OCI-M1 (cell line): ENCODE data around the gene DOCK10.
A peak's percentile ranks its signal among the peaks of the same experiment; 100 is the strongest.

ENCODE experiments used
- DNase-seq: peaks from one replicate; lab custom pipeline; 2025; lab: John Stamatoyannopoulos, UW

Gene DOCK10

DNA sequence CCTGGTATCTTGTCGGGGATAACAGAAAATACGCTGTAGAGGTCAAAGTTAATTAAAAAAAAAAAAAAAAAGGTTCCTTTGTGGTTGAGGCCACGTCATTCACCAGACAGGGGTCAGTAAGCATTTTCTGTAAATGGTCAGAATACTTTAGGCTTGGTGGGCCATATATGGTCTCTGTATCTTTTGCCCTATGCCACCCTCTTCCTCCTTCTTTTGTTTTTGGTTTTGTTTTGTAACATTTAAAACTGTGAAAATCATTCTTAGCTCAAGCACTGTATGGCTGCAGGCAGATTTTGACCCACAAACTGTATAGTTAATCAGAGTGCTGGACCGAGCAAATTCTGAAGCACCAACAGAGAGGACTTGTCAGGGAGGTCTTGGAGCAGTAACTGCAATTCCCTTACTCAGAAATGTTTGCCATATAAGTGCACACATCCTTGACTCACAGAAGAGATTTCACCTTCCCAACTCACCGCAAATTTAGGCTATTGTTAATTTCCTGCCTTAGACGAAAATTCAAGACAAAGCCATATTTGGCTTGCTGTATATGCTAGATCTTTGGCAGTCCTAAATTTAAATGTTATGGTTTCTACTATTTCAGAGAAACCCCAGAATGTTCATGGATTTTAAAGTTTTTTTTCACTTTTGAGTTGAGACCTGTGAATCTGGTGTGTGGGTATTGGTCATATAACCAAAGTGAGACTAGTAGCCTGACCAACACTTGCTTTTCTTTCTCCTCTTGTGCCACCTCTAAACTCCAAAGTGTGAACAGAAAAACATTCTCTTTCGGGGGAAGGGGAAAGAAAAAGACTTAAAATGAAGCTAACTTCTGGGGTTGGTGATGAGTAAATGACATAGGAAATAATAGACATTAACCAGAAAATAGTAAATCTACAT is 65.4 kb downstream of the DOCK10 start:
- DNase-seq: no peak

DNA sequence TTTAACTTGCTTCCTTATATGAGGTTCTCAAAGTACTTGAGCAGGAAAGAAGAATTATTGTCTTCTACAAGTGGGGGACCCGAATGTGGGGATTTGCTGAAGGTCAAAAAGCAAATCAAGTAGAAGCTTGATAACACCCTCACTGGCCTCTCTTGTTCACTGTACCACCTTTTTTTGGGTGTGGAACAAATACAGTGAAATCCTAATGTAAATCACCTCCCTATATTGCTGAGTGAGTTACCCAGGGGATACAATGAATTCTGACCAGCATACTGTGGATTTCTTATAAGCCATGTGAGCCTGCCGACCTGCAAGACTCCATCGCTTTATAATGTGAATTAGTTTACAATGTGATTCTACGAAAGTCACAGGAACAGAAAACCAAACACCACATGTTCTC is 66.5 kb downstream of the DOCK10 start:
- DNase-seq: no peak

DNA sequence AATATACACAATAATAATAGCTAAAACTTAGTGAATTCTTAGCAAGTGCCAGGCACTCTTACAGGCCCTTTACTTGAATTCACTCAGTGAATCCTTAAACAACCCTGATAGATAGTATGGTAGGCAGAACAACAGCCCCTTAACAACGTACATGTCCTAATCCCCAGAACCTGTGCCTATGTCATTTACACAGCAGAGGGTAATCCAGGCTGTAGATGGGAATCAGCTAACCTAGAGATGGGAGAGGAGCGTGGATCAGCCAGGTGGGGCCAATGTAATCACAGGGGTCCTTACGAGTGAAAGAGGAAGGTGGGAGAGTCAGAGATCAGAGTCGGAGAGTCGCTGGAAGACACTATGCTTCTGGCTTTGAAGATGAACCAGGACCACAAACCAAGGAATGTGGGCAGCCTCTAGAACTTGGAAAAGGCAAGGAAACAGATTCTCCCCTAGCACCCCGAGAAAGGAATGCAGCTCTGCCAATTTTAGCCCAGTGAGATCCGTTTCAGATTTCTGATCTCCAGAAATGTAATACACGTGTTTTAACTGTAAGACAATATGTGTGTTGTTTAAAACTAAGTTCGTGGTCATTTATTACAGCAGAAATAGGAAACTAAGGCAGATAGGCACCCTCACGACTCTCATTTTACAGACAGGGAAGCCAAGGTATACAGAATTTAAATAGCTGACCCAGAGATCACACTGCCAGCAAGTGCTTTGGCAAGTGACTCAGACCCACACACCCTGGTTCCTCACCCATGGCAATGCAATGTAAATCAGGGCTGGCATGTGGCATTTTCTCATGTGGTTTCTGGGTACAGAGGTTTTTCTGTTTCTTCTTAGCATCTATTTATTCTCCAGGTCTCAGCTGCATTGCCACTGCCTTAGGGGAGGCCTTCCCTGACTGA is 68.9 kb downstream of the DOCK10 start:
- no peak for DNase-seq

DNA sequence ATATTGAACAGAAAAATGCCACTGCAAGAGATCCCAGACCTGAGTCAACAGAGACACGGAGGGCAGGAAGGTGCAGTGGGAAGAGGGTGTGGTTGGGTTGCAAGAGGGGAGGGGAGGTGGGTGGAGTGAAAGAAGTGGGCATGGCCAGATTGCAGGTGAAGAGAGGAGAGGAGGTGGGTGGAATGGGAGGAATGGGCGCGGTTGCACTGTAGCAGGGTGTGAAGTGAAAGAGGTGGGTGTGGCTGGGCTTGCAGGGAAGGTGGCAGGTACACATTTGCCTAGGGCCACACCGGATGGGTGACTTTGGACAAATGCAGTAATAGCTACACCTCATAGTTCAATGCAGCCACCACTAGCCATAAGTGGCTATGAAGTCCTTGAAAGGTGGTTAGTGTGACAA is 71.1 kb downstream of the DOCK10 start:
- no peak for DNase-seq

DNA sequence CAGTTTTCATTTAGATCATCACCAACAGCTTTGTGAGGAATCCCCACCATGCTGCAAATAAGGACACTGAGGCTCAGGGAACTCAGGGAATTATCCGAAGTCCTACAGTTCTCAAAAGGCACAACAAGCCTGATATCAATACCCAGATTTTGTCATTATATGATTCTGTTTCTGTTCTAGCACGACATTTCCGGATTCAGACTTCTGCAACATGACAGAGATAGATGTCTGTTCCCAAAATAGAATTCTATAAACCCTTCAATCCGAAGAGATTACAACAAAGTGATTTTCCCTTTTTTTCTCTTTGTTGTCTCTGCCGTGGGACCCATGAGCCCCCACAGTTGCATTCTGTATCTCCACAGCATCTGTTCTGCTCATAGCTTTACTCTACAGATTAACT is 72.0 kb downstream of the DOCK10 start:
- no peak for DNase-seq

DNA sequence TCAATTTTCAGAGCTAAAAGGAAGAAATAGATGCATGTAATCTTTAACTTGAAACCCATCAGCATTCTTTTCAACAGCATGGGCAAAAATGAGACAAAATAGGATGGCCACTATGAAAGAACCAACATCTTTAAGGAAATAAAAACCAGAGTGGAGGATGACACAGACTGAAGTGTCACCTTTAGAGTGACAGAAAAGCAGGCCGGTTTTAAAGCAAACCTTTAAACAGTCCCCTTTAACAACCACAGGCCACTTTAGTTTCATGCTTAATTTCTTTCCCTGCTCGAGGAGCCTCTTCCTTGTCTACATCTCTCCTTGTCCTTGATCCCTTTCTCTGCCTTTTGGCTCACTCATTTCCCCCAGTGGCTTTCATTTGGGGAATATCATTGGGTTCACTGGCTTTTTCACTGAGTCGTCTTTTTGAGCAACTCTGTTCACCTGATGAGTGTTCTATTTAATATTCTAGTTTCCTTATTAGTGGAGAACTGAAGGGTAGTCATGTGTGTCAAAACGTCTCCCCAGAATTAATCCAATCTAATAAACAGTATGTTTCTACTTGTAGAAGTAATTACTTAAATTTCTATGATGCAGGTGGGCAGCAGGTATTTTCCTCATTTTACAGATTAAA is 72.5 kb downstream of the DOCK10 start:
- DNase-seq: no peak

DNA sequence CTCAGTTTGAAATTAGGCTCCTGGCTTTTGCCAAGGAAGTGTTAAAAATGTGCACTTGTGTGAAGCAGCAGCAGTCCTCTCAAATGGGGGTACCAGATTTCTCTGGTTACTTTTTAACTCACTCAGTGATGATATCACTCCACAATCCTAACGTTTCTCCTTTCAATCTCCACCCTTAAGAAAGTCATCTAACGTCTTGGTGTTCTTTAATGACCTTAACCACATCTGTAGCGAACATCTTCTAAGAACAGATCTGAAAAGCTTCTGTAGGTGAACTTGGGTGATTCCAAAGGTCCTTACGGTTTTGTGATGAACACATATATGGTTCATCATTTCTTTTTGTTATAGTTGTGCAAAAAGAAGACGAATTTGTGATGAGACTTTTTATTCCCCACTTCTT is 73.2 kb downstream of the DOCK10 start:
- DNase-seq: no peak

DNA sequence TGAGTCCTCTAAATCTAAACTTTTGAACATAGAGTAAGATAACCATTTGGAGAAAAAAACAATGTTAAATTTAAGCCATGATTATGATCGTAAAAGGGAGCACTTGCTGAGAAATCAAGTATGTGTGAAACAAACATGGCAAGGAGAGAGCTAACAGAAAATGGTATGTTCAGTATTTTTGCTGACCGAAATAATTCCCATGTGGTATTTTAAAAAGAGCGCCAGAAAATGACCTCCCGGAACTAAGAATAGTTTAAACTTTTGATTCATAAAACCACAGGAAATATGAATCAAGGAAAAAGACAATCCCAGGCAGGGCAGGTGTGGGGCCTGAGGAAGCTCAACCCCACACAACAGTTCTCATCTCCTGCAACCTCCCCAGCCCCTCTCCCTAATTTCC is 74.2 kb downstream of the DOCK10 start:
- DNase-seq: no peak

DNA sequence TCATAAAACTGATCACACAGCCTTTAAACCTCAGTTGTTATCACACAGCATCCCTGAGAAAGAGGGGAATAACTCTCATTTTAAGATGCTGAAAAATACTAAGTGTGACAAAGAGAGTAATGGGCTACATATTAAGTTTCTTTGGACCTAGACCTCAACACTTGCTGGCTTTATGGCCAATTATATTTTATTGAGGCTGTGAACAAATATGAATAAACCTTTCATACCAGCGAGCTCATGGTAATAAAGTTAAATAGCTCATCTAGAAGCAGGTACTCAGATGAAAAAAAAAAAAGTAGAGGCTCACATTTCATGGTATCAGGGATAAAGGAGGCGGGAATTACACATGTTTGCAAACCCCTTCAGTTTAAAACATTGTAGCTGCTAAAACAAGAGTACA is 75.7 kb downstream of the DOCK10 start:
- DNase-seq: no peak

DNA sequence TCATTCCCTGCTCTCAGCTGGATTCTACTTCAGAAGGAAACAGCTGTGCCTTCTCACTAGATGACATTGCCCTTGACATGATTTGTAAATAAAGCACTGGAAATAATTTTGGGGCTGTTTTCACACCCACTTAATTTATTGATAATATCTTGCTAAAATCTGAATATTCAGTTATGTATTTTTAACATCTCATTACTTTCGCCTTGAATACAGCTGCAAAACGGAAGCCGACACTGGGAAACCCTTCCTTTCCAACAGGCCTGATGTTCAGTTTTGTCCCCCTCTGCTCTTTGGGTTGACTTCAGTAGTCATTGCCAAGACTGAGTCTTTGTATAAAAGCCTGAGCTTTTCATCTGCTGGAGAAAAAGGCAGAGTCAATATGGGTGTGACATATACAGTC is 82.7 kb downstream of the DOCK10 start:
- no peak for DNase-seq

DNA sequence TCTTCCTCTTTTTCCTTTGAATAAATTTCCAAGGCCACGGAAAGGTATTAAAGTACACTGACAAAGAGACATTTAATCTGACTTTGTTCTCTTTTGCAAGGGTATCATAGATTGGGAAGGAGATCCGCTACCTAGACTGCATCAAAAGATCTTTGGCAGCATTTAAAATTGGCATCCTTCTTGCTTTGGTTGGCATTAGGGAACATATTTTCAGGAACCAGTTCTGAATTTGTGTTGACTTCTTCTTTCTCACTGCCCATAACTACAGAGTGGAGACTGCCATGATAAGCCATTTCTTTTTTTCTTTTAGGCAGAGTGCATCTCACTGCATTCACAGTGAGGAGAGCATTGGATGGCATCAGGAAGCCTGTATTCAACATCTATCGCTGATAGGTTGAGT is 83.4 kb downstream of the DOCK10 start:
- DNase-seq: no peak

DNA sequence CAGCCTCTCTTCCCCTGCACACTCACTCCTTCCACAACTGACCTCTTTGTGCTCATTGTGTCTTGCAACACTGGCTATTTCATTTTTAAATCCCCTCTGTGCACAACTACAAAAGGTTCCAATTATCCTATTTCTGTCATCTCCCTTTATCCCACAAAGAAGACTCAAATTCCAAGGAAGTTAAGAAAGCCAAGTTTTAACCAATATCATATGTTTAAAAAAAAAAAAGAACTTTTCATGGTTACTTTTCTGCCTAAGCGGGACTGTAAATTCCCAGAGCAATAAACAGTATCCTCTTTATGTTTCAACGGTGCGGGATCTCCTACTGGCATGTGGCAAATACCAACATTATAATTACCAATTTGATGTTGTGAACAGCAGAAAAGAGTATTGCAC is 83.8 kb downstream of the DOCK10 start:
- no peak for DNase-seq

DNA sequence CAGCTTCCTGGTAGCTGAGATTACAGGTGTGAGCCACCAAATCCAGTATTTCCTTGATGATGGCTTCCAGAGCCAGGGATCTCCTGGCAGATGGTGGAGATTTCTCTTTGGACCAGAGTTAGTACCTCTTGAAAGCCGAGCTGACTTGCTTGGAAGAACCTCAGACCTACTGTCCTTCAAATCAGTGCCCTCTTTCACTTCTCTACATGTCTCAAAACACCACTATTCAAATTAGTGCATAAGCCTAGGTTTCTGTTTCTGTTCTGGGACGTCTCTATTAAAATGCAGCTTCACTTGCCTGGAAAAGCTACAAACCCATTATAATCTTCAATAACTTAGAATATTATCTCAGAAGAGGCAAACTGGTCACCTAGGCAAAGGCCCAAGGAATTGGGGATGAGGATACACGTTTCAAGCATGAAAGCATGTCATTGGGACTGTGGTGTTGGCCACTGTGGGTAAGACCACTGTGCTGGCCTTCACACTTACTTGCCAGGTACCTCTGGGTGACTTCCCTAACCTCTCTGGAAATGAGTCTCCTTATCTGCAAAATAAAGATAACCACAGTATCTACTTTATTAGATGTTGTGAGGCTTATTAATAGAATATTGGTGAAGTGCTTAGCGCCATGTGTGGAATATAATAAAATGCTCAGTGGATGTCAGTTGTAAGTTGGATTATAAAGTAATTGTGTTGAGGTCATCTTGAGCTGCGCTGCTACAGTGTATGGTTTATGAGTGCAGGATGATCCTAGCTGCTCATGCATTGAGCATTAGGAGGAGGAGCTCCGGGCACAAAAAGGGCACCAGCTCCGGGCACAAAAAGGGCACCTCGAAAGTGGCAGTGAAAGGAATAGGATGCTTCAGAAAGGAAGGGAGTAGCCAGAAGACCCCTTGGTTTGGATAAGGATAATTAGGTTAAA is 84.5 kb downstream of the DOCK10 start:
- DNase-seq: no peak

DNA sequence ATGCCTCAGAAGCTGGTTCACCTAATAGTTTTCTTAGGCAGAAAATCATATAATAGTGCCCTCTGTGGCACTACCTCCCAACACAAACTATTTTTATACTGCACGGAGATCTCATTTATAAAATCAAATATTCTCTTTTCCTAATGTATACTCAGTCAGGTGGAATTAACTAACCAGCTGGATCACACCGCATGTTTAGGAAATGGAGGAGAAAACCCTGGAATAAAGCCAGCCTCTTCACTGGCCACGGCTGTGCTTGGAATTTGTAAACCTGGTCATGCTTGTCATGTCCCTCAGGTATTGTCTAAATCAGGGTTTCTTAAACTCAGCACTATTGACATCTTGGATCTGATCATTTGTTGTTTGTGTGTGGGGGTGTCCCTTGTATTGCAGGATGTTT is 85.6 kb downstream of the DOCK10 start:
- DNase-seq: no peak

DNA sequence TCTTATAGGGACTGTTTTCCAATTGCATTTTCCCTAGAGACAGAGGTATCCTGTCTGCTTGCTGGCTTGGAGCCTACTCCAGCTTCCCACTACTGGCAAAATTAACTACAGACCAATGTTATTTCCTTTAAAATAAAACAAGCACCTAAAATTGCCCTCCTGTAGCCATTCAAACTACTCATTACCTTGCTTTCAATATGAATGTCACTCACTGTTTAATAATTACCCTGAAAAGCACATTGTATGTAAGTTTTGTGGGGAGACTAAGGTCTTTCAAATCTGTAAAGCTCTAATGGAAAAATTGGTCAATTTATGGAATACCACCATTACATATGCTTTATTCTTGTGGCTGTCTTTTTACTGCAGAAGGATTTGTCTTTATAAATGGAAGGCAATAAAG is 87.3 kb downstream of the DOCK10 start:
- DNase-seq: no peak

DNA sequence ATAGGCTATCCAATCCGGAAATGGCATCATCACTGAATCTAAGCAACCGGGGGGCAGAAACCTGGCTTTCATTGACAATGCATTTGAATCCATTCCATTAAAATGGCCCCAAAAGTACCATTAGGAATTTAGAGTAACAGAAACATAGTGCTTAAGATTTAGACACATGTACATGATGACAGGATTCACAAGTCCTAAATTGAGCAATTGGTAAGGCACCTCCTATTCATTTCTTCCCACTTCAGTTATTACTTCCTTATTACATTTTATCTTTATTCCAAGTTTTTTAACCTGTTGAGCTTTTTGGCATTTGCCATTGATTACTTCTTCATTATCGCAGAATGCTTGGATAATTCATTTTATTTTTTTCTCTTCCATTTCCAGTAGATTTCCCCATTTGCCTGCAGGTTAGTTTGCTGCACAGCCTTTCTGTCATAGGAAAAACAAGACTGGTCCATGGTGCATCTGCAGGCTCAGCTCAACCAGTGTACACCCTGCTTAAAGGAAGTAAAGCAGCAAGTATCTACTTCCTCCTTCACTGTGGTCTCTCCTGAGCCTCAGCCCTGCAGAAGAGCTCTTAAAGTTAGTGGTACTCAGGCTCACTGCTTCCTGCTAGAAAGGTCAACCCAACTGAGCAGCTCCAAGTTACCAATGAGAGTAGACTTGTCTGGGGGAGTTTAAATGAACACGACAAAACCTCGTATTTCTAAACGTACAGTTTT is 89.2 kb downstream of the DOCK10 start:
- DNase-seq: no peak

DNA sequence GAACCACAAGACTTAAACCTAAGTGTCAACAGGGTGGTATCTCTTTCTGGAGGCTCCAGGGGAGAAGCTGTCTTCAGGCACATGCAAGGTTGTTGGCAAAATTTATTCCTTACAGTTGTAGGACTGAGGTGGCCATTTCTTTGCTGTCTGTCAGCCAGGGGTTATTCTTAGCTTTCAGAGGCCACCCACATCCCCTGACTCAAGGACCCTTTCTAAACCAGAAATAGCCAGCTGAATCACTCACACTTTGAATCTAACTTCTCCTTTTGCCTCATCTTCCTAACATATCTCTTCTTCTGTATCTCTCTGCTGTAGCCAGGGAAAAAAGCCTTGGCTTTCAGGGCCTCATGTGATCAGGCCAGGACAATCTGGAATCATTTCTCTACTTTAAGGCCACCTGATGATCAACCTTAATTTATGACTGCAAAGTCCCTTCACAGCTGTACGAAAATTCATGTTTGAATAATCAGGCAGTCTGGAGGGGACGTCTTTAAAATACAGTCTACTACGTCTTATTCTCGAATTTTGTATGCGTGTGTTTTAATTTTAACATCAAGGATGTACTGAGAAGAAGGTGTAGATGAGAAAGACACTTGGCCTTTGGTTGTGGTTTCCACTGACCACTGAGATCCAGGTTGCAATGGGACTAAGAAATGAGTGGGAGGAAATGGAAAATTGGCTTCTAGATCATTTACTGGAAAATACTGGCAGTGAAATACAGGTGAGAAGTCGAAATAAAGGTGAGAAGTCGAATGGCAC is 90.4 kb downstream of the DOCK10 start:
- DNase-seq: peak; percentile 6

DNA sequence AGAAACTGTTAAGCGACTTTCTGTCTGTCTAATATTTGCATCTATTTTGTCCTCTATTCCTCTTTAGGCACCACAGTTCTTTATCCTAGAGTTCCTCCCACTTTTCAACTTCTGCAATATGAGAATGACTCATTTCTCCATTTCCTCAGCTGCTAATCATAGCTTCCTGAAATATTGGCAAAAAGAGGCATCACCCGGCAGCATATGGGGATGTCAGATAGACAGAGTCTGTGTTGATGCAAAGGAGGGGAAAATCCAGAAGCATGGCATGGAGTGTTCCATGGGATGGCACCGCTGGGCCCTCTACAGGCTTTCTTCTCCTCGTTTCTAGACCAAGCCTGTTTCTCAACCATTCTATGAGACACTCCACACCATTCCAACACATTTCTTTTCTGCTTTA is 93.4 kb downstream of the DOCK10 start:
- DNase-seq: peak; percentile 42

DNA sequence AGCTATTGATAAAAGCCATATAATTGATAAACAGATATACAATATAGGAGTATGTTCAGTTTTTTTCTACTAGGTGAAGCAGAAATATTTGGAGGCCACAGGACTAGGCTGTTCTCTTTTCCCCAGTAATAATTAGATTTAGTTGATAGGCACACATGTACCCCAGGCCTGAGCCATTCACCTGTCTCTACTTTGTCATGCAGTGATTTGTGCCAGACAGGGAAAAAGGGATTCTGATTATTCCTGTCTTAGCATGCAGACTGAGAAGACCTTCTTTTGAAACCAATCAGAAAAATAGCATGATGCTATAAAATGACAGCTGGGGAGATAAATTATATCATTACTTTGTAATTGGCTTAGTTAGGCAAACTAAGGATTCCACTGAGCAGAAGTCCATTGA is 94.3 kb downstream of the DOCK10 start:
- DNase-seq: no peak

DNA sequence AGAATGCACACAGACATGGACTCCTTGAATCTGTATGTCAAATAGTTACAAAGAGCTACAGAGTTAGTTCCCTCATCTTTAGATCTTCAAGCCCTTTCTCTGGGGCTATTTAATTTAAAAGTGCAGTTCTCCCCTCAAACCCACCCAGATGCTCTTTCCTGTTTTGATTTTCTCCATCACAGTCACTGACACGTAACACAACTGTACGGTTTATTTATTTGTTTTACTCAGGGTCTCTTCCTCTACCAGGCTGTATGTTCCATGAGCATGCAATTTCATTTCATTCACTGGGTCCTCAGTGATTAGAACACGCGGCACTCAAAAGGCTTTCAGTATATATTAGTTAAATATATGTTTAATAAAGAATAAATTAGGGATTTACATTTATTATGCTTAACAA is 94.7 kb downstream of the DOCK10 start:
- no peak for DNase-seq
